Vagina (tissue), 2 donors: ENCODE measurements around the gene TMEM234. TPM values are rescaled to one million over a fixed set of nuclear protein-coding genes. Genes with fewer than 3 reads are reported as not detected.

Source experiments
- DNase-seq, 2 donors: peaks; one replicate each; pipeline ENCODE4 v3.0.0-alpha.2; 2017; ENCODE audit errors: extremely low spot score in 2 of 2
- H3K27ac ChIP-seq: fragments of 200-600 bp; sonication (generic); one replicate; pipeline ENCODE4 v1.5.1; 2019
- H3K27me3 ChIP-seq: fragments of 200-600 bp; sonication (generic); one replicate; pipeline ENCODE4 v1.5.1; 2019
- H3K36me3 ChIP-seq, 2 donors: fragments of 200-600 bp; sonication (generic); one replicate each; pipeline ENCODE4 v1.5.1; 2017 to 2019
- H3K4me1 ChIP-seq: fragments of 200-600 bp; sonication (generic); one replicate; pipeline ENCODE4 v1.5.1; 2019
- H3K4me3 ChIP-seq, 2 donors: fragments of 200-600 bp; sonication (generic); 1 replicate in 1 of 2; 2 replicates in 1 of 2; pipeline ENCODE4 v1.5.1; 2016 to 2019
- H3K9me3 ChIP-seq: fragments of 200-600 bp; sonication (generic); one replicate; pipeline ENCODE4 v1.5.1; 2019
- CTCF ChIP-seq, 3 experiments: fragments of 450-650 bp in 2 of 3; fragments of 200-600 bp in 1 of 3; sonication (generic) in 1 of 3; IDR thresholded peaks; one replicate each; pipeline ENCODE4 v1.5.1; 2017 to 2019; ENCODE audit warnings: antibody characterized with exemption in 3 of 3, mild to moderate bottlenecking in 2 of 3, moderate library complexity in 2 of 3
- POLR2A ChIP-seq, 2 donors: fragments of 450-650 bp; IDR thresholded peaks; one replicate each; pipeline ENCODE4 v1.6.1; 2017; ENCODE audit warnings: antibody characterized with exemption in 2 of 2, mild to moderate bottlenecking in 2 of 2, moderate library complexity in 2 of 2
- POLR2AphosphoS5 ChIP-seq, 2 donors: sonication (generic); formaldehyde crosslinking; IDR thresholded peaks; one replicate each; pipeline ENCODE4 v1.9.0; 2017; ENCODE audit warnings: antibody characterized with exemption in 2 of 2, mild to moderate bottlenecking in 2 of 2, low read depth in 1 of 2; ENCODE audit not compliant: insufficient read depth in 1 of 2
- intact Hi-C: fragments of 100-400 bp; cut with DNase I; formaldehyde crosslinking; loops from one replicate; pipeline ENCODE4 v1.15.1; 2023
- total RNA-seq: library from RNA; depleted of rRNA; stranded (reverse); fragments of >200 nt; gene quantifications from one replicate; pipeline ENCODE4 v1.2.3, GENCODE V29; 2016

TMEM234 gene
- total RNA-seq, 1 donor from 2014 or later = 8.3 TPM

GRCh38 chr1:32195972-32196823 lies 26.0 kb downstream of the TMEM234 start:
- peaks cover 0 to 64% of the 10 kb centered on the region in 2 donors for H3K36me3 ChIP-seq
- H3K27me3 ChIP-seq = no peaks in the 10 kb centered on the region
- H3K4me3 ChIP-seq = no peak overlapping the region
- no peak for TF ChIP-seq POLR2A (IDR thresholded peaks at IDR 0.05)
- TF ChIP-seq POLR2AphosphoS5 (IDR thresholded peaks at IDR 0.05; ENCODE audit: insufficient read depth in 1 of 2, low read depth in 1 of 2) = no peak
- TF ChIP-seq CTCF (IDR thresholded peaks at IDR 0.05) = no peak
- no peak for DNase-seq
- intact Hi-C loops = no loop called here
- peaks cover 12% of the 10 kb centered on the region for H3K4me1 ChIP-seq
- no peak overlapping the region for H3K27ac ChIP-seq
- no peaks in the 10 kb centered on the region for H3K9me3 ChIP-seq

- TF ChIP-seq CTCF (IDR thresholded peaks at IDR 0.05) = no peak
- TF ChIP-seq POLR2AphosphoS5 (IDR thresholded peaks at IDR 0.05; ENCODE audit: insufficient read depth in 1 of 2, low read depth in 1 of 2) = no peak
- TF ChIP-seq POLR2A (IDR thresholded peaks at IDR 0.05) = no peak
- DNase-seq = no peak
- no peaks in the 10 kb centered on the region for H3K27me3 ChIP-seq
- peaks cover 0 to 71% of the 10 kb centered on the region in 2 donors for H3K36me3 ChIP-seq
- no peak overlapping the region for H3K4me3 ChIP-seq
- intact Hi-C loops = no loop called here
- H3K4me1 ChIP-seq = peaks cover 10% of the 10 kb centered on the region
- H3K27ac ChIP-seq = no peak overlapping the region
- H3K9me3 ChIP-seq = no peaks in the 10 kb centered on the region
Observed at GRCh38 chr1:32195531-32195930, 26.6 kb downstream of the TMEM234 start.

- DNase-seq = no peak
- no peak for TF ChIP-seq POLR2AphosphoS5 (IDR thresholded peaks at IDR 0.05; ENCODE audit: insufficient read depth in 1 of 2, low read depth in 1 of 2)
- TF ChIP-seq CTCF (IDR thresholded peaks at IDR 0.05) = no peak
- TF ChIP-seq POLR2A (IDR thresholded peaks at IDR 0.05) = no peak
- Histone ChIP-seq H3K4me1 (peaks cover 8% of the 10 kb centered on the region), H3K4me3 (no peak overlapping the region), H3K27me3 (no peaks in the 10 kb centered on the region), H3K27ac (no peak overlapping the region), H3K9me3 (no peaks in the 10 kb centered on the region), H3K36me3 (peaks cover 0 to 76% of the 10 kb centered on the region in 2 donors)
- intact Hi-C loops = no loop called here
Observed at GRCh38 chr1:32194984-32195383, 27.2 kb downstream of the TMEM234 start.

- H3K36me3 ChIP-seq = peaks cover 0 to 94% of the 10 kb centered on the region in 2 donors
- no peak for DNase-seq
- TF ChIP-seq CTCF (IDR thresholded peaks at IDR 0.05) (no peak), POLR2A (IDR thresholded peaks at IDR 0.05) (no peak), POLR2AphosphoS5 (IDR thresholded peaks at IDR 0.05; ENCODE audit: insufficient read depth in 1 of 2, low read depth in 1 of 2) (no peak)
Observed at GRCh38 chr1:32192220-32192948, 29.8 kb downstream of the TMEM234 start.

More at GRCh38 chr1:32192220-32192948, 29.8 kb downstream of the TMEM234 start:
- intact Hi-C loops = no loop called here
- Histone ChIP-seq H3K4me3 (no peak overlapping the region), H3K9me3 (no peaks in the 10 kb centered on the region), H3K4me1 (no peaks in the 10 kb centered on the region), H3K27ac (no peak overlapping the region), H3K27me3 (no peaks in the 10 kb centered on the region)
